H9 (cell line): ENCODE measurements around the gene KRT6C. TPM values are rescaled to one million over a fixed set of nuclear protein-coding genes. Genes with fewer than 3 reads are reported as not detected.

ENCODE experiments used
- DNase-seq: peaks from one replicate; pipeline ENCODE4 v3.0.0-alpha.2; 2017
- H2AFZ ChIP-seq: one replicate; pipeline ENCODE4 v1.6.1; 2013; ENCODE audit warnings: mild to moderate bottlenecking, low read length, control low read depth, moderate library complexity
- H2AK5ac ChIP-seq: 2 replicates; pipeline ENCODE4 v1.6.1; 2013; ENCODE audit warnings: low read length, control low read depth, mixed read lengths; ENCODE audit not compliant: insufficient read length
- H2BK120ac ChIP-seq: one replicate; pipeline ENCODE4 v1.6.1; 2013; ENCODE audit warnings: low read depth, mild to moderate bottlenecking, low read length, control low read depth, inconsistent platforms; ENCODE audit not compliant: poor library complexity, severe bottlenecking
- H2BK12ac ChIP-seq: 2 replicates; pipeline ENCODE4 v1.6.1; 2013; ENCODE audit warnings: low read length, control low read depth, mixed read lengths, low read depth; ENCODE audit not compliant: insufficient read length
- H2BK15ac ChIP-seq: 2 replicates; pipeline ENCODE4 v1.6.1; 2013; ENCODE audit warnings: low read depth, low read length, control low read depth
- H2BK20ac ChIP-seq: one replicate; pipeline ENCODE4 v1.6.1; 2013; ENCODE audit warnings: low read depth, mild to moderate bottlenecking, low read length, control low read depth, inconsistent platforms; ENCODE audit not compliant: poor library complexity, severe bottlenecking
- H2BK5ac ChIP-seq: 2 replicates; pipeline ENCODE4 v1.6.1; 2013; ENCODE audit warnings: low read length, control low read depth, mixed read lengths; ENCODE audit not compliant: insufficient read length
- H3K14ac ChIP-seq: 2 replicates; pipeline ENCODE4 v1.6.1; 2013; ENCODE audit warnings: low read length, control low read depth; ENCODE audit not compliant: insufficient read depth
- H3K18ac ChIP-seq: 2 replicates; pipeline ENCODE4 v1.6.1; 2013; ENCODE audit warnings: low read depth, mild to moderate bottlenecking, mixed read lengths, low read length, control low read depth; ENCODE audit not compliant: insufficient read length
- H3K23ac ChIP-seq: 2 replicates; pipeline ENCODE4 v1.6.1; 2013; ENCODE audit warnings: low read length, control low read depth, mixed read lengths, low read depth; ENCODE audit not compliant: insufficient read length
- H3K23me2 ChIP-seq: 2 replicates; pipeline ENCODE4 v1.6.1; 2013; ENCODE audit warnings: low read depth, mild to moderate bottlenecking, mixed read lengths, low read length, control low read depth; ENCODE audit not compliant: insufficient read length, poor library complexity, severe bottlenecking
- H3K27ac ChIP-seq: 2 replicates; pipeline ENCODE4 v1.5.1; 2013; ENCODE audit warnings: low read length, control low read depth, mixed read lengths, low read depth; ENCODE audit not compliant: insufficient read length
- H3K27me3 ChIP-seq: 2 replicates; pipeline ENCODE4 v1.6.1; 2013; ENCODE audit warnings: low read length, control low read depth, inconsistent platforms; ENCODE audit not compliant: insufficient read depth
- H3K4ac ChIP-seq: 2 replicates; pipeline ENCODE4 v1.6.1; 2013; ENCODE audit warnings: low read depth, mild to moderate bottlenecking, control low read depth, inconsistent platforms, low read length, moderate library complexity
- H3K4me1 ChIP-seq: 2 replicates; pipeline ENCODE4 v1.6.1; 2013; ENCODE audit warnings: low read length, control low read depth, inconsistent platforms; ENCODE audit not compliant: insufficient read depth
- H3K4me2 ChIP-seq: 2 replicates; pipeline ENCODE4 v1.6.1; 2013; ENCODE audit warnings: low read length, control low read depth, mixed read lengths; ENCODE audit not compliant: insufficient read length, insufficient read depth
- H3K56ac ChIP-seq: 2 replicates; pipeline ENCODE4 v1.6.1; 2013; ENCODE audit warnings: low read depth, mild to moderate bottlenecking, mixed read lengths, low read length, control low read depth; ENCODE audit not compliant: insufficient read length
- H3K79me1 ChIP-seq: 2 replicates; pipeline ENCODE4 v1.6.1; 2013; ENCODE audit warnings: low read depth, mild to moderate bottlenecking, moderate library complexity, low read length, control low read depth, inconsistent platforms; ENCODE audit not compliant: insufficient read depth, poor library complexity, severe bottlenecking
- H3K79me2 ChIP-seq: 2 replicates; pipeline ENCODE4 v1.6.1; 2013; ENCODE audit warnings: low read length, control low read depth, inconsistent platforms; ENCODE audit not compliant: insufficient read depth
- H3K9ac ChIP-seq: 2 replicates; pipeline ENCODE4 v1.6.1; 2013; ENCODE audit warnings: low read length, control low read depth, mixed read lengths; ENCODE audit not compliant: insufficient read length; ENCODE audit errors: extremely low read depth
- H3K9me3 ChIP-seq: one replicate; pipeline ENCODE4 v1.6.1; 2013; ENCODE audit warnings: low read depth, low read length, inconsistent platforms; ENCODE audit not compliant: control insufficient read depth
- H3T11ph ChIP-seq: one replicate; pipeline ENCODE4 v1.6.1; 2013; ENCODE audit warnings: mild to moderate bottlenecking, low read length, control low read depth, inconsistent platforms
- H4K20me1 ChIP-seq: one replicate; pipeline ENCODE4 v1.6.1; 2013; ENCODE audit not compliant: control insufficient read depth, insufficient read length, insufficient read depth
- H4K5ac ChIP-seq: 2 replicates; pipeline ENCODE4 v1.6.1; 2013; ENCODE audit warnings: low read depth, mild to moderate bottlenecking, mixed read lengths, low read length, control low read depth; ENCODE audit not compliant: insufficient read length
- H4K8ac ChIP-seq: replicated peaks from 2 replicates; pipeline ENCODE4 v1.6.1; 2013; ENCODE audit warnings: low read length, control low read depth, mixed read lengths, low read depth; ENCODE audit not compliant: insufficient read length
- H4K91ac ChIP-seq: 2 replicates; pipeline ENCODE4 v1.6.1; 2013; ENCODE audit warnings: low read depth, mild to moderate bottlenecking, moderate library complexity, mixed read lengths, low read length, control low read depth; ENCODE audit not compliant: insufficient read length
- H3K27ac Mint-ChIP-seq, 3 experiments: 2 replicates in 2 of 3; 3 replicates in 1 of 3; pipeline ENCODE4 v1.8.0; 2020 to 2021; ENCODE audit warnings: mixed read lengths in 3 of 3, mild to moderate bottlenecking in 1 of 3, moderate library complexity in 1 of 3
- H3K27me3 Mint-ChIP-seq: 2 replicates; pipeline ENCODE4 v1.8.0; 2021; ENCODE audit warnings: low read depth, mild to moderate bottlenecking, moderate library complexity, mixed read lengths
- H3K36me3 Mint-ChIP-seq, 3 experiments: 2 replicates in 2 of 3; 3 replicates in 1 of 3; pipeline ENCODE4 v1.8.0; 2020 to 2021; ENCODE audit warnings: low read depth in 3 of 3, mixed read lengths in 3 of 3; ENCODE audit not compliant: insufficient read depth in 1 of 3
- H3K4me1 Mint-ChIP-seq, 2 experiments: 2 replicates each; pipeline ENCODE4 v1.8.0; 2020; ENCODE audit warnings: mixed read lengths in 2 of 2
- H3K4me3 Mint-ChIP-seq, 2 experiments: 2 replicates in 1 of 2; 3 replicates in 1 of 2; pipeline ENCODE4 v1.8.0; 2020 to 2021; ENCODE audit warnings: mild to moderate bottlenecking in 2 of 2, mixed read lengths in 2 of 2, moderate library complexity in 1 of 2
- H3K9me3 Mint-ChIP-seq, 2 experiments: 2 replicates in 1 of 2; 3 replicates in 1 of 2; pipeline ENCODE4 v1.8.0; 2020; ENCODE audit warnings: mild to moderate bottlenecking in 2 of 2, mixed read lengths in 2 of 2, moderate library complexity in 1 of 2
- WGBS: extraction: QIAGEN DNeasy Blood & Tissue Kit; methylation state at CpG from one replicate; pipeline ENCODE4 v1.1.7; 2013; ENCODE audit warnings: missing lambda C conversion rate, low lambda C conversion rate, mixed read lengths; ENCODE audit not compliant: insufficient read length; ENCODE audit errors: extremely low coverage; 5-methylcytosine and 5-hydroxymethylcytosine counted together
- total RNA-seq: library from RNA; stranded (reverse); gene quantifications from 2 replicates; pipeline ENCODE4 v1.2.1, GENCODE V29; 2021
- TF ChIP-seq, protein P1 (sequence below): fragments of 200-600 bp; sonication (generic); conservative IDR thresholded peaks from 3 replicates; pipeline ENCODE4 v1.8.0; 2021; ENCODE audit warnings: antibody characterized with exemption, mild to moderate bottlenecking

Gene KRT6C
- total RNA-seq, 1 experiment from 2014 or later: not detected

DNA sequence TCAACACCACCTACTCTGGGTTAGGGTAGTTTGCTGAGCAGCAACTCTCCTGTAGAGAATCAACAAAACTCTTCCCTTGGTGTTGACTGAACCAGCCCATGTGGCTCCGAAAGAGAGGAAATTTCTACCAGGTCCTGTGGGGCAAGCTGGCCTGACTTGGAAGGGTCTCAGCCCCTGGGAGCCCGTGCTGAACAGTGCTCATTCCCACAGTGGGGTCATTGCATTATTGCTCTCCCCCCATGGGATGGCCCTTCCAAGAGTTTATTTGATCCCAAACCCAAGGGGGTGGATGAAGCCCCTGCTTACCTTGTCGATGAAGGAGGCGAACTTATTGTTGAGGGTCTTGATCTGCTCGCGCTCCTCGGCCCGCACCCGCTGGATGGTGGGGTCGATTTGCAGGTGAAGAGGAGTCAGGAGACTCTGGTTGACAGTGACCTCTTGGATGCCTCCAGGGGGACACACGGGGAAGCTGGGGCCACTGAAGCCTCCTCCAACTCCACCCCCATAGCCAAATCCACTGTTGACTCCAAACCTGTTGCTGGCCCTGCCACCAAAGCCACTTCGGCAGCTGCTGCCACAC is 40.0 kb downstream of the KRT6C start:
- no peak overlapping the region for H2BK120ac ChIP-seq
- no peaks in the 10 kb centered on the region for H3K4me1 ChIP-seq
- Mint-ChIP-seq H3K4me1 (peaks cover 0 to 9% of the 10 kb centered on the region in 2 experiments; a peak in 3 of 4 replicates), H3K9me3 (no peaks in the 10 kb centered on the region), H3K27ac (no peak overlapping the region), H3K27me3 (peaks cover 36% of the 10 kb centered on the region), H3K4me3 (no peak overlapping the region), H3K36me3 (no peaks in the 10 kb centered on the region)
- no peak overlapping the region for H4K91ac ChIP-seq
- no peak overlapping the region for H3K9ac ChIP-seq
- H3K9me3 ChIP-seq: no peaks in the 10 kb centered on the region
- peak; percentile 20 for DNase-seq
- no peak overlapping the region for H3K23ac ChIP-seq
- H4K8ac ChIP-seq: no peak overlapping the region
- H2BK15ac ChIP-seq: no peak overlapping the region
- no peak overlapping the region for H3K27ac ChIP-seq
- H3K23me2 ChIP-seq: no peaks in the 10 kb centered on the region
- no peaks in the 10 kb centered on the region for H3K79me2 ChIP-seq
- H3K4me2 ChIP-seq: no peak overlapping the region
- no peak overlapping the region for H2BK20ac ChIP-seq
- no peaks in the 10 kb centered on the region for H3K27me3 ChIP-seq
- H2BK5ac ChIP-seq: no peak overlapping the region
- WGBS: no CpG with 5 or more reads among the region's 12 CpGs
- TF ChIP-seq, protein P1, sequence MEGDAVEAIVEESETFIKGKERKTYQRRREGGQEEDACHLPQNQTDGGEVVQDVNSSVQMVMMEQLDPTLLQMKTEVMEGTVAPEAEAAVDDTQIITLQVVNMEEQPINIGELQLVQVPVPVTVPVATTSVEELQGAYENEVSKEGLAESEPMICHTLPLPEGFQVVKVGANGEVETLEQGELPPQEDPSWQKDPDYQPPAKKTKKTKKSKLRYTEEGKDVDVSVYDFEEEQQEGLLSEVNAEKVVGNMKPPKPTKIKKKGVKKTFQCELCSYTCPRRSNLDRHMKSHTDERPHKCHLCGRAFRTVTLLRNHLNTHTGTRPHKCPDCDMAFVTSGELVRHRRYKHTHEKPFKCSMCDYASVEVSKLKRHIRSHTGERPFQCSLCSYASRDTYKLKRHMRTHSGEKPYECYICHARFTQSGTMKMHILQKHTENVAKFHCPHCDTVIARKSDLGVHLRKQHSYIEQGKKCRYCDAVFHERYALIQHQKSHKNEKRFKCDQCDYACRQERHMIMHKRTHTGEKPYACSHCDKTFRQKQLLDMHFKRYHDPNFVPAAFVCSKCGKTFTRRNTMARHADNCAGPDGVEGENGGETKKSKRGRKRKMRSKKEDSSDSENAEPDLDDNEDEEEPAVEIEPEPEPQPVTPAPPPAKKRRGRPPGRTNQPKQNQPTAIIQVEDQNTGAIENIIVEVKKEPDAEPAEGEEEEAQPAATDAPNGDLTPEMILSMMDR: no peak
- no peak overlapping the region for H3K18ac ChIP-seq
- no peak overlapping the region for H3K56ac ChIP-seq
- H2AK5ac ChIP-seq: no peak overlapping the region
- no peak overlapping the region for H3K14ac ChIP-seq
- H2AFZ ChIP-seq: no peak overlapping the region
- H2BK12ac ChIP-seq: no peak overlapping the region
- H4K5ac ChIP-seq: no peak overlapping the region
- no peak overlapping the region for H3T11ph ChIP-seq
- H3K79me1 ChIP-seq: no peaks in the 10 kb centered on the region
- no peak overlapping the region for H3K4ac ChIP-seq
- no peaks in the 10 kb centered on the region for H4K20me1 ChIP-seq
